Epithelial cell of umbilical artery (primary cell): ENCODE results near the gene SH3BGRL. TPM values are rescaled to one million over a fixed set of nuclear protein-coding genes. Genes with fewer than 3 reads are reported as not detected.

Experiments
- total RNA-seq: library from RNA; depleted of rRNA; stranded (reverse); fragments of >200 nt; gene quantifications from 2 replicates; pipeline ENCODE4 v1.2.3, GENCODE V29; 2014

SH3BGRL gene
- total RNA-seq: 32.8 and 36.7 TPM in 2 replicates

GRCh38 chrX:81201671-81202455, at the start of gene SH3BGRL, which contains the start of gene HMGN5:
Gene SH3BGRL, plus strand, starts transcription at chrX:81202102. Its CDS starts 99 bp downstream, at chrX:81202201.
Gene HMGN5, minus strand, starts transcription at chrX:81201913. Its CDS starts 80,364 bp downstream, at chrX:81121549.

Other genes starting within 250 kb of the SH3BGRL start
- 0.30 and 0.65 TPM in 2 replicates for gene HMGN5, start 189 bp upstream of the SH3BGRL start, total RNA-seq